HUES48 (cell line): Measurements from ENCODE around the gene CARD8.

Experiments used
- H3K27ac ChIP-seq: one replicate; pipeline ENCODE4 v1.7.0; 2013; ENCODE audit warnings: low read depth, low read length, inconsistent platforms
- H3K27me3 ChIP-seq: 2 replicates; pipeline ENCODE4 v1.6.1; 2013; ENCODE audit warnings: mild to moderate bottlenecking, low read length; ENCODE audit not compliant: control insufficient read depth, insufficient read depth
- H3K36me3 ChIP-seq: 2 replicates; pipeline ENCODE4 v1.6.1; 2013; ENCODE audit warnings: low read length; ENCODE audit not compliant: control insufficient read depth, insufficient read depth
- H3K4me1 ChIP-seq: 2 replicates; pipeline ENCODE4 v1.6.1; 2013; ENCODE audit warnings: mild to moderate bottlenecking, low read length; ENCODE audit not compliant: control insufficient read depth, insufficient read depth
- H3K4me3 ChIP-seq: 2 replicates; pipeline ENCODE4 v1.5.1; 2013; ENCODE audit warnings: mild to moderate bottlenecking, low read depth, low read length
- H3K9ac ChIP-seq: 2 replicates; pipeline ENCODE4 v1.6.1; 2013; ENCODE audit warnings: mild to moderate bottlenecking, low read depth, low read length, moderate library complexity
- H3K9me3 ChIP-seq: 2 replicates; pipeline ENCODE4 v1.6.1; 2013; ENCODE audit warnings: low read length; ENCODE audit not compliant: control insufficient read depth, insufficient read depth

CARD8 gene

DNA sequence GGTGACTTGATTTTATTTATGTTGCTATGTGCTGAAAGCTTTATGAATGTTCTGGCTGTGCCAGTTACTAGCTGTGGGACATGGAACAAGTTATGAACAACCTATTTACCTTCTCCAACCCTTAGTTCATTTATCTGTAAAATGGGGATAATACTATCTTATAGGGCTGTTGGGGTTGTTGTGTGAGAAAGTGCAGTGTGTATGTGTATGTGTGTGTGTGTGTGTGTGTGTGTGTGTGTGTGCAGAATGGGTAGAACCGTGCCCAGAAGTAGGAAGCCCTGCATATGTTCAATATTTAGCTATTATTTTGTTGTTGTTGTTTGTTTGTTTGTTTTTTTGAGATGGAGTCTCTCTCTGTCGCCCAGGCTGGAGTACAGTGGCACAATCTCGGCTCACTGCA lies 64.8 kb downstream of the CARD8 start:
- Histone ChIP-seq H3K4me3 (no peak overlapping the region), H3K36me3 (no peaks in the 10 kb centered on the region; the same call in 1 of the 2 replicates), H3K4me1 (peaks cover 3% of the 10 kb centered on the region; the same call in 1 of the 2 replicates), H3K27ac (no peak overlapping the region), H3K27me3 (no peaks in the 10 kb centered on the region), H3K9me3 (no peaks in the 10 kb centered on the region), H3K9ac (no peak overlapping the region)

DNA sequence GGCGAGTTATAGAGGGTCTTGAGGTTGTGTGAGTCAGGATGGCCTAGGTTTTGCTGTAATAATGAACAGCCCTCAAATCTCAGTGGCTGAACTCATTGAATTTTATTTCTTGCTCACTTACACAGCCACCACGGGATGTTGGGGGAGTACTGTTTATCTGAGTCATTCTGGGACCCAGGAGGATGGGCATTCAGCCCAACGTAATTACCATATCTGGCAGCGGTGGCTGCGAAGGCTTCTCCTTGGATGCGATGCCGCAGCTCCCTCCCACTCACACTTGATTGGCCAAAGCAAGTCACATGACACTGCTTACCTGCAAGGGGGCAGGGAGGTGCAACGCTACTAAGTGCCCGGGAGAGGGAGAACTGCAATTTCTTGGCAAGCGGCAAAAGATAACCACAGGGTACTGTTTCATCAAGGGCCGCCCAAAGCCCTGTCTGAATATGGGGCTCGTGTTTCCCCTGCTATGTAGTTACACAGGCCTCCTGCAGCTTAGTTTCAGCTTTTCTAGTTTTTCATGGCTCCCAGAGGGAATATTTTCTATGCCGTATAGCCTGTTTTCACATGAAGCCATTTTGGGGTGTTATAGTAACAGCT lies 65.3 kb downstream of the CARD8 start:
- H3K4me3 ChIP-seq: peak overlapping the region; percentile 28; the same call in 1 of the 2 replicates
- H3K9ac ChIP-seq: no peak overlapping the region
- H3K9me3 ChIP-seq: no peaks in the 10 kb centered on the region
- H3K27me3 ChIP-seq: no peaks in the 10 kb centered on the region
- peak overlapping the region; percentile 52 for H3K27ac ChIP-seq
- no peaks in the 10 kb centered on the region; the same call in 1 of the 2 replicates for H3K36me3 ChIP-seq
- peaks cover 3% of the 10 kb centered on the region; the same call in 1 of the 2 replicates for H3K4me1 ChIP-seq

DNA sequence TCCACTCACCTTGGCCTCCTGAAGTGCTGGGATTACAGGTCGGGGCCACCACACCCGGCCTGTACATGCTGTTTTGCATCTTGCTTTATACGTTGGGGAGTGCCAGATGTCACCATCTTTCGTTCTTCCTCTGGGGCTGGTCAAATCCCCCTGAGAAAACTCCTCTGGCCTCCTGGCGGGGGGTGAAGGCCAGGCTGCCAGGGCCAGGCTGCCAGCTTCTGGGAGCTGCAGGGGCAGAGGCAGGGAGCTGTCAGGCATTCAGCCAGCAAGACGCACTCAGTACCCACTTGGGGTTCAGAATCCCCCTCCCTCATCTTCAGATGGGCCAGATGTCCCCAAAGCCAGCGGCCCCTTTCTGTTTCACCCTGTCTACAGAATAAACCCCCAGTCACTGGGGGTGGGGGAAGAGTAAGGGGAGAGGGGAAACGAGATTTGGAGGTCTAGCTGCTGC lies 69.1 kb downstream of the CARD8 start:
- Histone ChIP-seq H3K27ac (no peak overlapping the region), H3K36me3 (no peaks in the 10 kb centered on the region; the same call in 1 of the 2 replicates), H3K4me3 (no peak overlapping the region), H3K9ac (no peak overlapping the region), H3K27me3 (no peaks in the 10 kb centered on the region), H3K9me3 (peaks cover 8% of the 10 kb centered on the region), H3K4me1 (peaks cover 3% of the 10 kb centered on the region; the same call in 1 of the 2 replicates)

DNA sequence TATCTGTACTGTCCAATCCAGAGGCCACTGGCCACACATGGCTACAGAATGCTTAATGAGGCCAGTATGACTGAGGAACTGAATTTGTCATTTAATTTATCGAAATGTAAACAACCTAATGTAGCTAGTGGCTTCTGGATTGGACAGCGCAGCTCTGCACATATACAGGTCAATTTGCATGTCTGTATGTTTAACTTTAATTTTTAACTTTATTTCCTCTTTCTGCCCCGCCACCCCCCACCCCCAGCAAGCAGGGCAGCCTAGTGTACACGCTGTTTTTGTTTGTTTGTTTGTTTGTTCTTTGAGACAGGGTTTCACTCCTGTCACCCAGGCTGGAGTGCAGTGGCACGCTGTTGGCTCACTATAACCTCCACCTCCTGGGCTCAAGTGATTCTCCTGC lies 69.7 kb downstream of the CARD8 start:
- no peak overlapping the region for H3K9ac ChIP-seq
- no peaks in the 10 kb centered on the region; the same call in 1 of the 2 replicates for H3K36me3 ChIP-seq
- H3K4me3 ChIP-seq: no peak overlapping the region
- H3K4me1 ChIP-seq: peaks cover 3% of the 10 kb centered on the region; the same call in 1 of the 2 replicates
- H3K27ac ChIP-seq: no peak overlapping the region
- H3K27me3 ChIP-seq: no peaks in the 10 kb centered on the region
- H3K9me3 ChIP-seq: peaks cover 12% of the 10 kb centered on the region

DNA sequence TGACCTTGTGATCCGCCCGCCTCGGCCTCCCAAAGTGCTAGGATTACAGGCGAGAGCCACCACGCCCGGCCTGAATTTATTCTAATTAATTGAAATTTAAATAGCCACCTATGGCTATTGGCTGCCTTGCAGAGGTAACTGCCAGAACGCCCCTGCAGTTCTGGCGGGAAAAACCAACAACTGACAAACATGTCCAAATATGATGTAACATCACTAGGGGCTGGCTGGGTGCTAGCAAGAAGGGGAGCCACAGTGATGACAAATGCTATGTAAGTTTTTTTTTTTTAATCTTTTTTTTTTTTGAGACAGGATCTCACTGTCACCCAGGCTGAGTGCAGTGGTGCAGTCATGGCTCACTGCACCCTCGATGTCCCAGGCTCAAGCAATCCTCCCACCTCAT lies 72.4 kb downstream of the CARD8 start:
- Histone ChIP-seq H3K27me3 (no peaks in the 10 kb centered on the region), H3K9me3 (peaks cover 12% of the 10 kb centered on the region), H3K9ac (no peak overlapping the region), H3K36me3 (no peaks in the 10 kb centered on the region; the same call in 1 of the 2 replicates), H3K4me3 (no peak overlapping the region), H3K27ac (no peak overlapping the region), H3K4me1 (no peaks in the 10 kb centered on the region)

DNA sequence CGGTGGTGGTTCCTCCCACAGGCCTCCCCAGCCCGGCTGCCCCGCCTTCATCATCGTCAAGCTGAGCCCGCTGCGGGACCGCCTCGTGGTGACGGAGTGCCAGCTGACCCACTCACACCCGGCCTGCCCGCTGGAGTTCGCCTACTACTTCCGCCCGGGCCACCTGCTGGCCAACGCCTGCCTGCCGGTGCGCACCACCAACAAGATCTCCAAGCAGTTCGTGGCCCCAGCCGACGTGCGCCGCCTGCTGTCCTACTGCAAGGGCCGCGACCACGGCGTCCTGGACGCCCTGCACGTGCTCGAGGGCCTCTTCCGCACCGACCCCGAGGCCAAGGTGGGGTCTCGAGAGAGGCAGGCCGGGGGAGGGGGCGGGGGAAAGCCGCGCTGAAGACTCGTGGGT lies 73.3 kb downstream of the CARD8 start:
- Histone ChIP-seq H3K27ac (no peak overlapping the region), H3K9ac (no peak overlapping the region), H3K9me3 (peaks cover 12% of the 10 kb centered on the region), H3K27me3 (no peaks in the 10 kb centered on the region), H3K4me3 (no peak overlapping the region), H3K36me3 (no peaks in the 10 kb centered on the region), H3K4me1 (no peaks in the 10 kb centered on the region)

DNA sequence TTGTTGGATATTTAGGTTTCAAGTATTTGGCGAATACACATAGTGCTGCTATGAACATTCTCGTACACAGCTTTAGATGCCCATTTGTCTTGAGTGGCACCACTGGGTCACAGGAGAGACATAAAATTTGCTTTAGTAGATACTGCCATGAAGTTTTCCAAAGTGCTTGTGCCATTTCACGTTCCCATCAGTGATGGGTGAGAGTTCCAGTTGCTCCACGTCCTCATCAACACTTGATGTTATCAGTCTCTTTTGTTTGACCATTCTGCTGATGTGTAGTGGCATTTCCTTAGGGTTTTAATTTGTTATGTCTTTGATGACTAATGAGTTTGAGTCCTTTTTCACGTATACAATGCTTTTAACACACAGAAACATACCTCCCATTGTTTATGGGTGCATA lies 74.2 kb downstream of the CARD8 start:
- Histone ChIP-seq H3K4me3 (no peak overlapping the region), H3K4me1 (no peaks in the 10 kb centered on the region), H3K9me3 (peaks cover 12% of the 10 kb centered on the region), H3K27ac (no peak overlapping the region), H3K9ac (no peak overlapping the region), H3K27me3 (no peaks in the 10 kb centered on the region), H3K36me3 (no peaks in the 10 kb centered on the region)

DNA sequence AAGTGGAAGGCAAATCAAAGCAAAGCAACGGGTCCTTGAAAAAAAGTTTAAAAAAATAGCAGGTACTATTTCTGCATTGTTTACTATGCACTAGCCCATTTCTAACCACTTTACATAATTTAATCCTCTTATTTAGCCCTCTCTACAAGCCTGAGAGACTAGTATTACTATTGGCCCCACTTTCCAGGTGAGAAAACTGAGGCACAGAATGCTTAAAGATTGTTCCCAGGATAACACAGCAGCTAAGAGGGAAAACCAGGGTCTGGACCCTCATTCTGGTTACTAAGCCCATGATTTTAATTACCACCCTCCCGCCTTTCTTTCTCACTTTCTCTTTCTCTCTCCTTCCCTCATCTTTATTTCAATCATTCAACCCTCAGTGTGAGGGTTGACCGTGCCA lies 79.5 kb downstream of the CARD8 start:
- peaks cover 1% of the 10 kb centered on the region for H3K9me3 ChIP-seq
- peaks cover 25% of the 10 kb centered on the region for H3K36me3 ChIP-seq
- H3K27me3 ChIP-seq: no peaks in the 10 kb centered on the region
- no peak overlapping the region for H3K9ac ChIP-seq
- H3K4me3 ChIP-seq: no peak overlapping the region
- H3K4me1 ChIP-seq: no peaks in the 10 kb centered on the region; the same call in 1 of the 2 replicates
- no peak overlapping the region for H3K27ac ChIP-seq

DNA sequence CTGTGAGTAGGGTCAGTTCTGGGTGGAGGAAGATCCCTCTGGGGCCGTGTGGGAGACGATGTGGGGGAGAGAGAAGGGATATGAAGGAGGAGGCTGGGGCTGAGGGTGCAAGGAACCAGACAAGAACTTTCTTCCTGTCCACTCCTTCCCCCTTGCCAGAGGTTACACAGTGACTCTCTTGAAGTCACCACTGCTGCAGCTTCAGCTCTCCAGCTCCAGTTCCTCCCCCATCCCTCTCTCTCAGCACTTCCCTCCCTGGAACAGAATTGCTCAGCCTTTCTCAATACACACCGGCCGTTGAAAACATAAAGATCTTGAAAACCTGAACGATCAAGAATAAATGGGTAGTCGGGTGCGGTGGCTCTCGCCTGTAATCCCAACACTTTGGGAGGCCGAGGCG lies 80.1 kb downstream of the CARD8 start:
- Histone ChIP-seq H3K4me1 (no peaks in the 10 kb centered on the region; the same call in 1 of the 2 replicates), H3K27ac (no peak overlapping the region), H3K36me3 (peaks cover 25% of the 10 kb centered on the region), H3K9me3 (no peaks in the 10 kb centered on the region; the same call in 1 of the 2 replicates), H3K9ac (no peak overlapping the region), H3K27me3 (no peaks in the 10 kb centered on the region), H3K4me3 (no peak overlapping the region)

DNA sequence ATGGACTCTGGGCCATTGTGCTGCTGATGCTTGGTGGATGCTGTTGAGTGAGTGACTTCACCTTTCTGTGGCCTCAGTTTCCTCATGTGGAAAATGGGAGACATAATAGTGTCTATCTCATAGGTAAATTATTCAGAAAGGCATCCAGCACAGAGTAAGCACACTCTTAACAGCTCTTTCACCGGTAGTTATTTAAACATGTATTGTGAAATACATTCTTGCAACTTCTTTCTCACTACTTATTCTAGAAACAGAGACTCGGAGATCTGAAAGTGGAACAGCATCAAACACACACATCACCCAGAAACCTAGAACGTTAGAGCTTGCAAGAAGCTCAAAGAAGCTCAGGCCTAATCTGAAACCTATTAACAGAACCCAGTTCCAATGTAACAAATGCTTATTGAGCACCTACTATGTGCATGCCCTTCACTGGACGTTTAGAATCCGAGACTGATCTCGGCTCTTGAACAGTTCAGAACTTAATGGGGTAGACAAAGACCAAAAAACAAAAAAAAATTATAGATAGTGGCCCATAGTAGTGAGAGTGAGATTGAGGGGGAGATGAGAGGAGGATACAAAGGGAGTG lies 81.2 kb downstream of the CARD8 start:
- Histone ChIP-seq H3K4me3 (no peak overlapping the region), H3K36me3 (peaks cover 25% of the 10 kb centered on the region), H3K27me3 (no peaks in the 10 kb centered on the region), H3K27ac (no peak overlapping the region), H3K9me3 (no peaks in the 10 kb centered on the region), H3K9ac (no peak overlapping the region), H3K4me1 (no peaks in the 10 kb centered on the region; the same call in 1 of the 2 replicates)

DNA sequence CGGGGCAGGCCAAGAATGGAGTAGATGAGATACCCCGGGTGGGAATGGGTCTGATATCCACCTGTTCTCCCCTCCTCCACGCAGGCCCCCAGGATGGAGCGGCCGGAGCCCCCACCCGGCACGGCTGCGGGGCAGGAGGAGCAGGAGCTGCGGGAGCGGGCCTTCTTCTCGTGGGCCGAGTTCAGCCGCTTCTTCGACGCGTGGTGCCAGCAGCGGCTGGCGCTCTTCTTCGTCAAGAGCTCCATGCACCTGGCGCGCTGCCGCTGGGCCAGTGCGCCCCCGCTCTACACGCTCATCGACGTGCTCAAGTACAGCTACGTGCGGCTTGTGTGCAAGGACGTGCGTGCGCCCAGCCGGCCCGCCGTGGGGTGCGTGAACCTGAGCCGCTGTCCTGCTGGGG lies 84.0 kb downstream of the CARD8 start:
- no peaks in the 10 kb centered on the region for H3K9me3 ChIP-seq
- H3K4me1 ChIP-seq: peaks cover 5% of the 10 kb centered on the region; the same call in 1 of the 2 replicates
- H3K27me3 ChIP-seq: no peaks in the 10 kb centered on the region
- H3K36me3 ChIP-seq: peaks cover 25% of the 10 kb centered on the region
- H3K9ac ChIP-seq: no peak overlapping the region
- H3K4me3 ChIP-seq: peak overlapping the region; percentile 98
- no peak overlapping the region for H3K27ac ChIP-seq
